ENCODE results near the gene CREB3L2.
"Not testable (repeated sequence)": the region's sequence is repeated elsewhere in the genome, so short reads cannot be mapped to it uniquely, and the experiment has no call there.

The CREB3L2 gene

DNA sequence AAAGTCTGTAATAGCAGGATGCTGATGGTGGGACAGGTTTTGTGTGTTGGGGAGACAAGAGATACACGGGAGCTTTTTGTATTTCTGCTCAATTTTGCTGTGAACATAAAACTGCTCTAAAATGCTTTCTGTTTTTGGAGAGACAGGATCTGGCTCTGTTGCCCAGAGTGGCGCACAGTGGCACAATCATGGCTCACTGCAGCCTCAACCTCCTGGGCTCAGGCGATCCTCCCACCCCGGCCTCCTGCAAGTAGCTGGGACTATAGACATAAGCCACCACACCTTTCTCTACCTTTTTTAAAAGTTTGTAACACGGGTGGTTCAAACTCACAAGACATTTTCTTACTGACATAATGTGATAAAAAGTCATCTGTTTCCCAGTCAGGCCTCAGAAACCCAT lies 14.3 kb downstream of the CREB3L2 start:
- DNase-seq (ENCODE audit: low read depth), result no peak

DNA sequence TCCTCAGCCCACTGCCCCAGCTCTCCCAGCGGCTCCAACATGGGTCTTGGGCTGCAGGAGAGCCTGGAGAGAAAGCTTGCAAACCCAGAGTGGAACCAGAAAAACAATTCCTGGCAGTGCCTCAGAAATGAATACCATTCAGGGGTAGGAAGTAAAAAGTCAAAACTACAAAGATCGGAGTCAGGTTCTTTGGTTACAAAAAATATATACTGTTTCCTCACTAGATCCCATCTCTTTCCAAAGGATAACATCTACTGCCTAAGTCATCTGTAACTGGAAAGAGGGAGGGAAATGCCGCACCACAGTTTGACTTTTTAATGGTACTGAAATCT lies 14.9 kb downstream of the CREB3L2 start:
- no peak for DNase-seq (ENCODE audit: low read depth)

DNA sequence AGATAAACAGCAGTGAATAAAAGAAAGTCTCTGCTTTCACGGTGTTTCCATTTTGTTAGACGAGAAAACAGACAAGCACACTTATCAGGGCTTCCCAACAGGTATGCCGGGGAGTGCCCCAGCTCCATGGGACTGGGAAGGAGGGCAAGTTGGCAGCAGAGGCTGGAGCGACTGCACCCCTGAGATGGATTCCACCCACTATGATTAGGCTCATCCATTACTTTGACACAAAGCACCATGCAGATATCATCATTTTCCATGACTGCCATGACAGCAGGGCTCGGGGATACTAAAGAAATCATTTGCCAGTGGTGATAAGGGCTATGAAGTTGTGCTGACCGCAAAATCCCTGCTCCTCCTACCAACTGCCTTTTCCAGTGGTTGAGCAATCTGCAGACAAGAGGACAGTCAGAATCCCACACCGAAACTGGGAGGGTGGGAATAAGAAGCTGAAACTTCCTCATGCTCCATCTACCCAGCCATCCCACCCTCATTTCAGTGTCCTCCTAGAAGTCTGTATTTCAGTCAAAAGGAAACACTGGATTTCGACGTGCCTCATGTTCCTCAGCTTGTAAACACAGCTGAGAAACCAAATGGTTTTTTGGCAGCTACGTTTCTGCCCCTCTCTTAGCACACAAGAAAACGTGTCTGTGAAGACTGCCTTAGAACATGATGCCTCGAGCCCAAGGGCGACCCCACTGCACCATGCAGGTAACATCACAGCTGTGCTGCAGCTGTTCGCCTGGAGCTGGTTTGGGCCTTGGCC lies 15.5 kb downstream of the CREB3L2 start:
- peak; percentile 82 for DNase-seq (ENCODE audit: low read depth)

DNA sequence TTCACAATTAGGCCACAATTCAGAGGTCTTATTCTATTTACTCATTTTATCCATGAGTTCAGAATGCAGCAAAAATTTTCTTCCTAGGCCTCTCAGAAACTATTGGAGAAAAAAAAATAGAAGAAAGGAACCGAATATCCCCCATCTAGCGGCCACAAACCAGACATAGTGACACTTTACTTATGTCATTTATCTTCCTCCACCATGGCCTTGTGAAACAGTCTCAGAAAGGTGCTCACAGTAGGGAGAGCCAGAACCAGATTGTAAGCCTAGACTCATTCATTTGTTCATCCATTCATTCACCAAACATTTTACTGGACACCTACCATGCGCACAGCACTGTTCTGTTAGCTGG lies 16.0 kb downstream of the CREB3L2 start:
- DNase-seq (ENCODE audit: low read depth), result no peak

DNA sequence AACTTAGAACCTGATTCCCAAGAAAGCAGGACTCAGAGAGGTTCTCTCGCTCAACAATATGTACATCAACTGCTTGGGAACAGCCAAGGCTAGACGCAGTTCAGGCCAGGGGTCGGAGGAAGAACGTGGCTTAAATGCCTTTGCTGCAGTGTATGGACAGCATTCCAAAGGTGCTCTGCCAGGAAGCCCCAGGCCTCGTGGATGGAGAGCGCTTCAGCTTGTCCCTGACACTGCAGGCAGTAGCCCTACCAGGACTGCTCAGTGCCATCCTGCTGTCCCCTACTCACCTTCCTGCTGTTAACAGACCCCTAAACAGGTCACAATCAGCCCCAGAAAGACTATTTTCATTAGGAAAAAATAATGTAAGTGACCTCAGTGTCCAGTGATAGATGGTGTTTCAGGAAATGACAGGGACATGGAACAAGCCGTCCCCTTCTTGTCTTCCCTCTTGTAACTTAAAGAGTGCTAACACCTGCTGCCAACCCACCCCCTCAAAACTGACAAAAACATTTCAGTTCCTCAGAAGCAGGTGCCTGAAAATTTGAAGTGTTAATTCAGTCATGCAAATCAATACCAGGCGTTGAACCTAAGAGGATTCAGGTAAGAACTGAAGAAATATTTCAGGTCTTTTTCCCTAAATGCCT lies 16.5 kb downstream of the CREB3L2 start:
- peak; percentile 72 for DNase-seq (ENCODE audit: low read depth)

DNA sequence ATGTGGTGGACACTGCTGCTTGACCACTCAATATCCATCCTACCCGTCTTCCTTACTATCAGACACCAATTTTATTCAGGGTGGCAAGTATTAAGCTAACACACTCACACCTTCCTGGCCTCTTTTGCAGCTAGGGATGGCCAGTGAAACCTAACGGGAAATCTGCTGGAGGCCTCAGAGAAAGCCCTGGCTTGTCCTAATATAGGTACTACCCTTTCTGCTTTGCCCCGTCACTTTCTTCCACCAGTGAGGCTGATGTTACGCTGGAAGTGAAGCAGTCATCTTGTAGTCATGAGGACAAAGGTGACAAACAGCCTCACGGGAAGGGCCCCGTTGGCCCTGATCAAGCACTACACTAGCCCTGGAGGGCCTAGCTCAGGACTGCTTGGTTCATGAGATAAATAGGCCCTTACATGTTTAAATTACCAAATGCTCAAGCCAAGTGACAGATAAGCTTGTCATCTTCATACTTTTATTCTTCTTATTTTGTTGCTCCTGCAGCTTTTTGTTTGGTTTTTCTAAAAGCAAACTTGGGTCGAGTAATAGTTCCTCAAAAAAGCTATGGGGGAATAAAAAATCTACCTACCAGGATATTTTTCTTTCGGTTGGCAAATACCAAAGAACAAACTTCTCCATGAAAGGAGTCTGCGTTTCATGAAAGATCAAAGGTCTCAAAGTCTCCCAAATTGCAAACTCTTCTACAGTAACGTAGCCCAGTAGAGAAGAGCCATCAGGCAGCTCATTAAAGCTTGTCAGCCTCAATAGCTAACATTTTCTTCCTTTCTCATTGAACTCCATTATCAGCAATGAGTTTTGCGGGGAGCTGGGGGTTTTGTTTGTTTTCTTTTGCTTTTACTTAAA lies 17.5 kb downstream of the CREB3L2 start:
- no peak for DNase-seq (ENCODE audit: low read depth)

DNA sequence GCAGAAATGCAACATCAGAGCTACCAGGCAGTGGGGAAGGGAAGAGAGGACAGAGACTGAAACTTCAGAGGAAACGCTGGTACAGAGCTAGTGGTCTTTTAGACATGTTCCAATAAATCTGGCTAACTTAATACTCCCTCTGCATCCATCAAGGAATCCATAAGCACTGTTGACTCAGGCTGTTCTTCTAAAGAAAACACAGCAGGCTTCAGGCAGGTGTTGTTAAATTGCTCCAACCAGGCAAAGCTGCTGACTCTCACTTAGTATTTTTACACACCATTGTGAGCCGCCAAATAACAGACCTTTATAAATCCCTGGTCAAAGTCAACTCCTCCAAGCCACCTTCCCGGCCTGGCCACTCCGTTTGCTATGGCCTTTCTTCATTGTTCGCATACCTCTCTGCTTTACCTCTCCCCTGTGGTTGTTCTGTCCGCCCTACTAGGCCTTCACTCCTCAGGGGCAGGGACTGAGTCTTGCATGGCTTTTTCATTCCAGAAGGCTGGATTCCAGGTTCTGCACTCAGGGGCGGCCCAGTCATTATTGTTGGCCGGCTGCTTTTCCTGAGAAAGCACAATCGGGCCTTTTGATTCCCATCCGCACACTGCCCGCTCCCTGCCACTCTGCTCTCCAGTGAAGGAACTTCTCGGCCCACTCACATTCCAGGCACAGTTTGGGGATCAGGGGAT lies 18.4 kb downstream of the CREB3L2 start:
- DNase-seq (ENCODE audit: low read depth), result no peak

DNA sequence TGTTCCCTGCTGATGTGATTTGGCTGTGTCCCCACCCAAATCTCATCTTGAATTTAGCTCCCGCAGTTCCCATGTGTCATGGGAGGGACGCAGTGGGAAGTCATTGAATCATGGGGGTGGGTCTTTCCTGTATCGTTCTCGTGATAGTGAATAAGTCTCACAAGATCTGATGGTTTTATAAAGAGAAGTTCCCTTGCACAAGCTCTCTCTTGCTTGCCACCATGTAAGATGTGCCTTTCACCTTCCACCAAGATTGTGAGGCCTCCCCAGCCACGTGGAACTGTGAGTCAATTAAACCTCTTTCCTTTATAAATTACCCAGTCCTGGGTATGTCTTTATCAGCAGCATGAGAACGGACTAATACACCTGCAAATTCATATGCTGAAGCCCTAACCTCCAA lies 19.5 kb downstream of the CREB3L2 start:
- not testable (repeated sequence) for DNase-seq (ENCODE audit: low read depth)

DNA sequence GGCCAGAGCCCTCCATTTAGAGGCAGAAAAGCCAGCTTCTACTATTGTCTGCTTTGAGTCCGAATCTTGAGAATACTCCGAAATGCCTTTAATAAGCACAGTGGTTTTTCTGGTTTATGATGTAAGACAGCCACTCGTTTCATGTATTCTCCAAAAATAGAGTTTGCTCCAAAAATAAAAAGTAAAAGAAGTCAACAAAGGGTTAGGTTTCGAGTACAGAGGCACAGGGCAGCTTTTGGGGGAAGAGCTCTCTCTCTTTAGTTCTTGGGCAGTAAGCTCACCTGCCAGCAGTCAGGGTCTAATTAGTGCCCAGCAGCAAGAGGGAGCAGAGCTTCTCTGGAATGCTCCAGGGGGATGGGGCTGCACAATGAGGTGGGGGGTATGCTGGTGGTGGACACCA lies 20.2 kb downstream of the CREB3L2 start:
- DNase-seq (ENCODE audit: low read depth), result no peak

DNA sequence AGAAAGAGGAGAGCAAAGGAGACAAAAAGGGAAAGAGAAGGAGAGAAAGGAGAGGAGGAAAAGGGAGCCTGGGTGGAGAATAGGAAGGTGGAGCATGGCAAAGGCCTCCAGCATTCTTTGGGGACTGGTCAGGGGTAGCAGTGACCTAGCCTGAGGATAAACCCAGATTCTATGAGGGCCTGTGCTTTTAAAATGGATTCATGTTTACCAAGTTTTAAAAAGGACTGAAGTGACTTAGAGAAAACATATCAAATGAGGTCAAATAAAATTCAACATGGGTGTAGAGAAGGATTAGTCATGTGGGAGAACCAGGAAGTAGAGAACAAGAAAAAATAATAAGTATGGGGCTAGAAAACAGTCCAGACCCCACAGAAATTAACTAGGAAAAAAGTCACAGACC lies 20.7 kb downstream of the CREB3L2 start:
- DNase-seq (ENCODE audit: low read depth), result no peak

DNA sequence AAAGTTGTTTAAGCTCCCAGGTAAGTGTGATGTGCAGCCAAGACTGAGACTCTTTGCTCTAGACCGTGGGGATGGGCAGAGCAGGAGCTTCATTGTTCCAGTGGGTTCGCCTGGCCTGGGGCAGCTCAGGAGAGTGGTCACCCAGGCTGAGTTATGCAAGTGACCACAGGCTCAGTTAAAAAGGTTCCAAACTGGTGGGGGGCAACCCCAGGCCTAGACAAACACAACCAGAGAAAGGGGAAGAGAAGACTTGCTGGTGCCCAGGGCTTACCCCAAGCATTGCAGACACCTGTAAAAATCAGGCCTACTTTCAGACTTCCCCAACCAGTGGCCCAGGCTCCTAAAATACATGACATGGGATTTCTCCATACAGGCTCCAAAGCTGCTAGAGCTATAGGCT lies 21.6 kb downstream of the CREB3L2 start:
- DNase-seq (ENCODE audit: low read depth), result no peak

DNA sequence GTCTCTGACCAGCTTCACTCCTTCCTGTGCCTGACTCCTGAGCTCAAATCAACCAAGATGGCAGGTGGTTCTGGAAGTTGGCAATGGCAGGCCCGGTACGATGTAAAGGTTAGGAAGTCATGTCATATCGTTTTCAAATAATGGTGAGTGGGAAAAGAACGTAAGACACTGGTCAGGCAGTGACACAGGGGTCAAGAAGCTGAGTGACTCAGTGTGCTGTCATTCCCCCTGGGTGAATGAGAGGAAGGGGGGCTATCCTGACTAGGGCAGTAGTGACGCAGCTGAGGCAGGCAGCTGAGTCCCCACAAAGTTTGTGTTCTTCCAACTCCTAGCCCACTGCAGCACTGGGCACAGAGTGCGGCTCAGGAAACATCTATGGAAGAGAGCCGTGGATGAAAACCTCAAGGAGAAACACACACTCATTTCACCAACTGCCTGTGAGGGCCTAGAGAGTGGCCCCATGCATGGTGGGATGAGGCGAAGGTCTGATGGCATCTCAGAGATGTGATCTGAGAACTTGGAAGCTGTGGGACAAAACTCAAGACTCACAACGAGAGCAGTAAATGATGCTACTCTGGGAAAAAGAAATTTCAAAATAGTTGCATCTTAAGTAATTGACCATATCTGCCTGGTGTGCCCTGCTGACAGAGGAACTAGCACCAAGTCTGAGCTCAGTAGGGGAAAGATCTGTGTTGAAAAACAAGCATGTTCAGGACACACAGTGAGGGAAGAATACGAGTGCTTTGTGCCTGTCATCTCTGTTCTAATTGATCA lies 23.2 kb downstream of the CREB3L2 start:
- peak; percentile 98 for DNase-seq (ENCODE audit: low read depth)

DNA sequence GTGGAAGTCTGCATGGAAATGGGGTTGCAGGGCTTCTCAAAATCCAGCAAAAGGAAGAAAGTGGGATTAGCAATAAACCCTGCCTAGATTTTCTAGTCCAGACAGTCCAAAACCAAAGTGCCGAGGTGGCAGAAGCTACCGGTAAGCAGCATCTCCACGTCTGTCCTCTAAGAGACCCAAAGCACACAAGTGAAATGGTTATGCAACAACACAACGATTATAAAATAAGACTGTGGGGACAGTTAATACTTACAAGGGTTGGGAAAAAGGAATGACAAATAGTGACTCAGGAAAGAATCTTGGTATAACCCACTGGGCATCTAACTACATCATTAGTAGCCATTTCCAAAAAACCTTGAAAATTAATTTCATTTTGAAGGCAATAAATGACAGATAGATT lies 24.7 kb downstream of the CREB3L2 start:
- DNase-seq (ENCODE audit: low read depth), result no peak

DNA sequence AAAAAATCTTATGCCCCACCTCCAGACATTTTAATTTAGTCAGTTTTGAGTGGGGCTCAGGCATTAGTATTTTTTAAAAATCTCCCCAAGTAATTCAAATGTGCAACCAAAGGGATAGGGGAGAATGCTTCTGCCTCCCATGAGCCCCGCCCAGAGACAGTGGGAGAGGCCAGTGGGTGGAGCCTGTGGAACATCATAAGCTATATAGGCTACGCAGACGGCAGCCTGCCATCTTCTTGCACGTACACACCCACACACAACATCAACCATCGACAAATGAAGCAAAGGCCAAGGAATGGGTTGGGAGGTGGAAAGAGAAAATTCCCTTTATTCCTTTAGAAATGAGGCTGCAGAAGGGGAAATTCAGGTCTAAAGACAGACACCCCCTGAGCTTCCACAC lies 25.2 kb downstream of the CREB3L2 start:
- DNase-seq (ENCODE audit: low read depth), result no peak

DNA sequence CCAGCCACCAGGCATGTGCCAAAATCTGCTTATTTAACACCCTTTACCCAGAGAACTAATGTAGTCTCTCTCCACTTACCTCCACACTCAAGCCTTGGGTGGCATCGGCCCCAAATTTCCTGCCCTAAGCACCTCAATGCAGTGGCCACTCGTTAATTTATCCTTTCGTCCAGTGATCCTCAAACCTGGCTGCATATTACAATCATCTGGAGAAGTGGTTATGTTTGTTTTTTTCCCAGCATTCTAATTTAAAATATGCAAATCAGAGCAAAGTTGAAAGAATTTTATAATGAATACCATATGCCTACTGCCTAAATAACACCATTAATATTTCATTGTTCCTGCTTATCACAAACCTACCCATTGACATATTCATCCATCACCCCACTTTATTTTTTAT lies 25.7 kb downstream of the CREB3L2 start:
- DNase-seq (ENCODE audit: low read depth), result no peak

DNA sequence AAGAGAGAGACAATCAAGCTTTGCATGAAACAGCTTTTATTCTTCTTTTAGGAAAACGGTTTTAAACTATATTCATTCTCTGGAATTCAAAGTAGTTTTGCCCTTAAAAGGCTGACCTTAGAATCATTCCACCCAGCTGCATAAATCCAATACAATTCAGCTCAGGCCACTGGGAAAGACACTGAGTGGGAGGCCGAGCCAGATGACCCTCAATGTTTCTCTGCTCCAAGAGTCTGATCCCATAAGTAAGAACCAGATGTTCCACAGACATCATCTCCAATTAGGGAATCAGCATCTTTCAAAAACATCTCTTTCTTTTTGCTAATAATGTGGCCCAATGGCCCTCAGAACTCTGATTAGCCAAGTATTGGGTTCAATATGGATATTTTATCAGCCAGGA lies 26.1 kb downstream of the CREB3L2 start:
- DNase-seq (ENCODE audit: low read depth), result no peak

DNA sequence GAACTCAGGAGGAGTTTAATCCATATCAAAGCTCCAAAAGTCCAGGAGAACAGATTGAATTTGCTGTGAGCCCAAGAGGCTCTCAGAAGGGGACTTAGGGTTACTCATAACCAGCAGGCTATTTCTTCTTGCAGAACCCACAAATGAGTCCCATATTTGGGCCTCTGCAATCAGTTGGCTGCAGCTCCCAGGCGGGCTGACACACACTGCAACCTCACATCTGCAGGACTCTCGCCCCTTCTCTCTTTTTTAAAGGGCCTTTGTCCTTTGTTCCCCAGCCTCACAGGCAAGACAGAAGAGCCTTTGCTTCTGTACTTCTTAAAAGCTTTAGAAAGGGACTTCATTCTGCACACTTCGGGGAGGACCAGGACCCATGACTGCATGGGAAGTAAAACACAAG lies 26.7 kb downstream of the CREB3L2 start:
- DNase-seq (ENCODE audit: low read depth), result peak; percentile 79

DNA sequence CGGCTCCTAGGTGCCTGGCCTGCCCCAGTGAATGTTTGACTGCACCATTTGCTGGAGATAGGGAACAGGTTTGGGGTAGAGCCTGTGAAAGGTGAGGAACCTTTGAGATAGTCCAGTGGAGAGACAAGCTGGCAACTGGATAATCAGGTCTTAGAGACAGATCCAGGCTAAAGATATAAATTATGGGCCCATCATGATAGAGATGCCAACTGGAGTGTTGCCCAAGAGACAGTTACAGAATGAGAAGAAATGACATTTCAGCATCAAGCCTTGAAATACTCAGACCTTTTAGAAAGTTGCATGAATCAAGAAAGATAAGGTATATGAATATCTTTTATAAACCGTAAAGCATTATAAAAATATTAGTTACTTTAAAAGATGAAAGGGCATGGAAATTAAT lies 27.1 kb downstream of the CREB3L2 start:
- no peak for DNase-seq (ENCODE audit: low read depth)

DNA sequence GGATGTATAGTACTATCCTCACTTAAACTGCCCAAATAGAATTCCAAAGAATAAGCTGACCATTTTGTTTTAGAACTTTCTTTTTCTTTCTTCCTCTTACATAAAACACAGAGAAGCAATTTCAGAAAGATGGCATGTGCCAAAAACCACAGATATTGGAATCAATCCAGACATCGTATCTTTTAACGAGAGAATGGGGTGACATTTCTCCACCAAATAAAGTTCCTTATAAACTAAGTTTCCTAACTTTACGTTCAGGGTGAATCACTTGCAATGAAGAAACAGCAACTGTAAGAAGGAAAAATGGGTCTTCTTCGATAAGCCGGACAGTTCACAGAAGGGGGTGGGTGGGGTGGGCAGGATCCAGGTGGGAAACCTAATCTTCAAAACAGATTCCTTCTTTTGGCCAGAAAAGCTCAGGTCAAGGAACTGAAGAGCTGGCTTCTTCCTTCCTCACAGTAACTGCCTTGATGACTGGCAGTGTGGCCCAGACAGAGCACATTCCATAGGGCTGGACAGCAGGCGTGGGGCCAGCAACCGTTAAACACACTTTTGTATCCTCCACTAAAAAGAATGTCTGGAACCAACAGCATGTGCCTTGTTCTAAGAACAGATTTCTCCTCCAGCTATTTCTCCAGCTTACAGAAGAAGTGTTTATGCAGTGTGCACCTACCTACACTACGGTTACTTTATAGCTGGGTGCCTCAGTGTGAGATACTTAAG lies 31.5 kb downstream of the CREB3L2 start:
- DNase-seq (ENCODE audit: low read depth), result peak; percentile 90

DNA sequence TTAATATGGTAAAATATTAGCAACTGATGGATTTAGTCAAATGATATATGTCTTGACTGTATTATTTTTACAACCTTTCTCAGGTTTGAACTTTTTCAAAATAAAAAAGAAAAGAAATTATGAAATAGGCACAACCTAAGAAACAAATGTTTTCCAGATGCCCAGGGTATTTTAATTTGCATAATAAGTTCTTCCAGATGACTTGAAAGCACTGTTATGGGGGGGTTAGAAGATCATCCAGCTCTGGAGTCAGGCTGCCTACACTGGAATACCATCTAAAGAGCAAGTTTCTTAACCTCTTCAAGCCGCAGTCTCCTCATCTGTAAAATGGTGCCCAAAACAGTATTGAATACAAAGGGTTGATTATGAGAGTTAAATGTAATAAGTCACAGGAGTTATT lies 32.1 kb downstream of the CREB3L2 start:
- DNase-seq (ENCODE audit: low read depth), result no peak

DNA sequence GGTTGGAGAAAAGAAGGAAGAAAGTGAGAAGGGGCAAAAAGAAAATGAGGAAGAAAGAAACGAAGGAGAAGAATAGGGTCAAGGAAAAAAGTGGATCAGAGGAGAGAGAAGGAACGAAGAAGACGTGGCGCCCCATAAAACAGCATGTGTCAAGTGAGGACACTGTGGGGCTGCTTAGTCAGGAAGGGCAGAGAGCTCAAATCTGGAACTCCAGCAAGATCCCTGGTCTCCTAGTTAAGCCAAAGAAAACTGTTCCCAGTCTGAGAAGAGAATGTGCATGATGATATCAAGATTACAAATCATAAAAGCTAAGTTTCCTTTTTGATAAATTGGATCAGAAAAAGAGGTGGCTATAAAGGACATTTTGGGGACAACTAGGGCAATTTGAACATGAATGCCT lies 33.0 kb downstream of the CREB3L2 start:
- DNase-seq (ENCODE audit: low read depth), result no peak
